Muscle of back (tissue), 11 donors: ENCODE results near the gene PRKCB. TPM values are rescaled to one million over a fixed set of nuclear protein-coding genes. Genes with fewer than 3 reads are reported as not detected.

Experiments
- DNase-seq, 3 donors: peaks; one replicate each; pipeline versions ENCODE4 v3.0.0 to v3.0.0-alpha.2; 2013
- polyA plus RNA-seq, 10 donors: library from polyadenylated mRNA; unstranded; fragments of 120-200 nt; gene quantifications; one replicate each; pipeline ENCODE4 v1.2.1, GENCODE V29; 2013; ENCODE audit not compliant: insufficient read length in 10 of 10

The PRKCB gene
- polyA plus RNA-seq, 10 donors, result 1.2 to 3.6 (median 1.7) TPM

GRCh38 chr16:24170407-24170806 lies 334.6 kb downstream of the PRKCB start:
- DNase-seq, result no peak

DNA sequence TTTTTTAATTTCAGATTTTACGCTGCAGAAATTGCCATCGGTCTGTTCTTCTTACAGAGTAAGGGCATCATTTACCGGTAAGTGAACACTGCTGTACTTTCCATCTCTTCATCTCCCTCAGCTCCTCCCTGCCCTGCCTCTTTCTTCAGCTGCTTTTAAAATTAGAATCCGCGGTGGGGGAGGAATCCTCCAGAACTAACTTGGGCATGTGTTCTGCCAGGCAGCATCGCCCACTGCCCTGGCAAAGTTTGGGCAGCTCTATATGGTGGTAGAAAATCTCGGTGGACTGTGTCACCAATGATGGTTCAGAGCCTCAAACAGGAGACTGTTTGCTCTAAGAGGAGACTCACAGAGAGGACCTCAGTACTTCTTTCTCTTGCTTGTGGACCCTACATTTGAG lies 338.7 kb downstream of the PRKCB start:
- DNase-seq, result no peak

DNA sequence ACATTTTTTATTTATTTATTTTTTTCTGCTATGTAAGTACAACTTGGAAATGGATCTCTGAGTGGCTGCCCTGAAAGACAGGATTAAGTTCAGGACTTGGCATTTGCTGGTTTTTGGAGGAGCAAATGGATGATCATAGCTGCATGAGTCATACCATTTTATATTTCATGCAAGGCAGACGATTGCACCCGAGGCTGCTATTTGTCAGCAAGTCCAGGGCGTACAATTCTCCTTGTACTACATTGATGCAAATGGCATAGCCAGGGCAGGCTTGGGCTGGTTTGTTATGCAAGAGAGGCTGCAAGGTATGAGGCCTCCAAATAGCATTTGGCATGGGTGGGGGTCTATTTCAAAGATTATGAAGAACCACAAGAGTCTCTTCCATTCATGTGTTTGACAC lies 339.2 kb downstream of the PRKCB start:
- no peak for DNase-seq

DNA sequence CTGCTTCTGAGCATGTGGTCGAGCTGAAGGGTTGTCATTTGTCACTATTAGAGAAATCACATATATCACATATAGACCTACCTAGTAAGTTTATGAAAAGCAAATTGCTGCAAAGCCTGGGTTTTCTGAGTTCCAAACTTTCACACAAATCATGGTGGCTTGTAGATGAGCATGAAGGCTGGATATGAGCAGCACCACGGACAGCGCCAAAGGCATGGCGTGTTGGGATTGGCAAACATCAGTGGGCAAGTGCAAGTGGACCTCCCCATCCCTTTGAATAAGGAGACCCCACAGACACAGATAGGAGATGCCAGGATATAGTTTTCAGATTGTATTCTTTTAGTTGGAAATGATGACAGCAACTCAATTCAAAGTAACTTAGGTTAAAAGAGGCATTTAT lies 342.7 kb downstream of the PRKCB start:
- peak in 2 of 3 donors; percentile 2 to 7 for DNase-seq

GRCh38 chr16:24180451-24180850 lies 344.7 kb downstream of the PRKCB start:
- DNase-seq, result no peak

GRCh38 chr16:24188021-24188542 lies 352.3 kb downstream of the PRKCB start:
- no peak for DNase-seq

GRCh38 chr16:24188751-24189318 lies 353.1 kb downstream of the PRKCB start:
- DNase-seq, result no peak

DNA sequence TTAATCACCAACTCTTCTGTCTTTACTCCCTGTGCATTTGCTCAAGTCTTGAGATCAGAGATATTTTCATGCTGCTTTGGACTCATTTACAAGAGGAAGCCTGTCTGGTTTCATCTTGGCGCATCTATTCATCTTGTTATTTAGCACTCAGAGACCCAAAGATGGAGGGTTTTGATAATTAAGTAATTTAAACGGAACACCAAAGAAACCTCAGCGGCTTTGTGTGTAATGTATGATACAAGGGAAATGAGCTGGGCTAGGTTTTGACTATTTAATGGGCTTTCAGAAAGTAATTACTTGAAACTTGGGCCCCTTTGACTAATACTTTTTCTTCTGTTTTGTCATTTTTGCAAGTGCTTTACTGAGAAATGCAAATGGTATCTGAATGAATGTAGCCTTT lies 354.2 kb downstream of the PRKCB start:
- no peak for DNase-seq

GRCh38 chr16:24191876-24192402 lies 356.2 kb downstream of the PRKCB start:
- DNase-seq, result no peak

- DNase-seq, result no peak
Observed at GRCh38 chr16:24195221-24195620, 359.4 kb downstream of the PRKCB start.

- DNase-seq, result no peak
Observed at GRCh38 chr16:24198807-24199533, 363.2 kb downstream of the PRKCB start.

GRCh38 chr16:24203675-24204074 lies 367.9 kb downstream of the PRKCB start:
- no peak for DNase-seq

GRCh38 chr16:24204150-24204665 lies 368.4 kb downstream of the PRKCB start:
- no peak for DNase-seq

DNA sequence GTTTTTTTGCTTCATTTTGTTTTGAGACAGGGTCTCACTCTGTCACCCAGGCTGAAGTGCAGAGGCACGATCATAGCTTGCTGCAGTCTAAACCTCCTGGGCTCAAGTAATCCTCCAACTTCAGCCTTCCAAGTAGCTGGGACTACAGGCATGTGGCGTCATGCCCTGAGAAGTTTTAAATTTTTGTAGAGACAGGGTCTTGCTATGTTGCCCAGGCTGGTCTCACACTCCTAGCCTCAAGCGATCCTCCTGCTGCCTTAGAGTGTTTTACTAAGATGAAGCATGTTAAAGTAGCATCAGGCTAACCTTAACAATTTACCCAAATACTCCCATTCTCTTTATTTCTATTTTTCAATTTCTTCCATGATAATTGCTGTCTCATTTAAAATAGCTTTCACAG lies 371.1 kb downstream of the PRKCB start:
- DNase-seq, result no peak

- DNase-seq, result no peak
Observed at GRCh38 chr16:24208710-24209109, 372.9 kb downstream of the PRKCB start.

- no peak for DNase-seq
Observed at GRCh38 chr16:24214992-24215391, 379.2 kb downstream of the PRKCB start.

GRCh38 chr16:24216961-24217360 lies 381.2 kb downstream of the PRKCB start:
- no peak for DNase-seq

- DNase-seq, result no peak
Observed at GRCh38 chr16:24217461-24217860, 381.7 kb downstream of the PRKCB start.

DNA sequence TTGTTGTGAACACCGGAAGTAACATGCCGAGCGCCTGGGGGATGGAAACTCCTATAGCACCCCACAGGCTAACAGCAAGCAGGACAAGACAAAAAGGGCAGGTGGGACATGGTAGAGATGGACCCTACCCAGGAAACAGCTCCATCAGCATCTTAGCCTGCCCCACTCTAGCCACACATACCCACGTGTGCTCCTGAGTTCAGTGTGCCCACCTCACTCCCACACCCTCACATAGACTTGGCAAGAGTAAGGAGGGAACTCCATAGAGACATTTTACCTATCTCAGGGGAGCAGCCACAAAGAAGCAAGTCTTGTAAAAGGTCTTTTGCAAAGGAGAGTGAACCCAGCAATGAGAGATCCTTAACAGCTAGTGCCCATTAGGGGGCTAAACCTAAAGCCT lies 382.5 kb downstream of the PRKCB start:
- no peak for DNase-seq

DNA sequence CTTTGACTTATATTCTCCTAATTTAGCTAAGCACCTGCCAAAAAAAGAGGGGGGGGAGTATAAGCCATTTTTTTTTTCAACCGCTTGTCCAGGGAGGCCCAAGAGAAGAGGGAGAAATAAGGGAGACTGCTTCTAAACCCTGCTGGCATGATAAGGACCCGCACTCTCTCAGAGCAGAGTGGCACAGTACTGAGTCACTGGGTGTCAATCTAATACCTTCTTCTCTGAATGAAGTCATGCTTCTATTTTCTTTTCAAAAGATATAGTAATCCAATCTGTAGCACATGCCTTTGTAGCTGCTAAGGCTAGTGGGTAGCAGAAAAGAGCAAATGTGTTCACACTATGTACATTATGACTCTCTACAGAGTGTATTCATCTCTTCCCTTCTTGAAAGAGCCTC lies 385.4 kb downstream of the PRKCB start:
- no peak for DNase-seq

DNA sequence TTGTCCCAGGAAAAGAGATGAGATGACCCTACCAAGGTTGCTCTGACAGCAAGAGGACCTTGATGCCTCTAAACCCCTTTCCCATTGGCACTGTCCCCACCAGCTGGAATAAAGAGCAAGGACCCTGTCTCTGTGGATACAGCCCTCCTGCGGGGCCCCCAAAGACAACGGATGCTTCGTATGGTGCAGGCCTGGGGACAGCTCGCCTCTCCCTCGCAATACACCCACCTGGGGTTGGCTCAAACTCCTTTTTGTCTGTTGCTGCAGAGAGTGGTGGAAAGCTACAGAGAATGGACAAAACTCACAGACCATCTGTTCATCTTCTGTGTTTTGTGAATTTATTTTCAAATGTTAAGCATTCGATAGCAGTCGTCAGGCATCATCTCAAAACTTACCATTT lies 392.7 kb downstream of the PRKCB start:
- DNase-seq, result no peak

GRCh38 chr16:24232936-24233335 lies 397.2 kb downstream of the PRKCB start:
- DNase-seq, result no peak

GRCh38 chr16:24234737-24235136 lies 399.0 kb downstream of the PRKCB start:
- no peak for DNase-seq
